Stimulated activated CD4-positive, alpha-beta T cell treated with anti-CD3 and anti-CD28 coated beads, TNF-alpha, amount 100 ng/mL, for 4 hours (primary cell): Measurements from ENCODE around the gene LRP5.
"Not testable (repeated sequence)": the region's sequence is repeated elsewhere in the genome, so short reads cannot be mapped to it uniquely, and the experiment has no call there.

ENCODE experiments used
- DNase-seq, 3 experiments: peaks; one replicate each; pipeline ENCODE4 v3.0.0-alpha.2; 2020; ENCODE audit warnings: low read depth in 3 of 3

The LRP5 gene

GRCh38 chr11:68440224-68440623 lies 127.8 kb downstream of the LRP5 start:
- no peak for DNase-seq

- no peak for DNase-seq
Observed at GRCh38 chr11:68441466-68442230, 129.3 kb downstream of the LRP5 start.

- no peak for DNase-seq
Observed at GRCh38 chr11:68442433-68442832, 130.0 kb downstream of the LRP5 start.

GRCh38 chr11:68444566-68444965 lies 132.2 kb downstream of the LRP5 start:
- no peak for DNase-seq

GRCh38 chr11:68445531-68446035 lies 133.2 kb downstream of the LRP5 start:
- DNase-seq, result no peak

GRCh38 chr11:68446046-68446725 lies 133.8 kb downstream of the LRP5 start:
- DNase-seq, result no peak

- peak; percentile 54 to 67 (median 58) for DNase-seq
Observed at GRCh38 chr11:68447015-68447801, 134.8 kb downstream of the LRP5 start.

GRCh38 chr11:68447914-68448313 lies 135.5 kb downstream of the LRP5 start:
- not testable (repeated sequence) for DNase-seq

GRCh38 chr11:68448604-68449011 lies 136.2 kb downstream of the LRP5 start:
- no peak for DNase-seq

- no peak for DNase-seq
Observed at GRCh38 chr11:68449951-68450350, 137.6 kb downstream of the LRP5 start.

- DNase-seq, result no peak
Observed at GRCh38 chr11:68450711-68451110, 138.3 kb downstream of the LRP5 start.

- DNase-seq, result no peak
Observed at GRCh38 chr11:68454767-68455166, 142.4 kb downstream of the LRP5 start.

- DNase-seq, result no peak
Observed at GRCh38 chr11:68455485-68455884, 143.1 kb downstream of the LRP5 start.

- no peak for DNase-seq
Observed at GRCh38 chr11:68457216-68457897, 145.0 kb downstream of the LRP5 start.

GRCh38 chr11:68457898-68458249 lies 145.5 kb downstream of the LRP5 start:
- DNase-seq, result no peak

- not testable (repeated sequence) for DNase-seq
Observed at GRCh38 chr11:68458340-68458739, 145.9 kb downstream of the LRP5 start.

- DNase-seq, result peak; percentile 86 to 94 (median 89)
Observed at GRCh38 chr11:68459886-68460740, 147.7 kb downstream of the LRP5 start.

- no peak for DNase-seq
Observed at GRCh38 chr11:68460741-68461574, 148.6 kb downstream of the LRP5 start, which contains the start of gene PPP6R3. PPP6R3 (plus strand) TSS chr11:68460752; CDS start chr11:68537665, 76,913 bp downstream.

GRCh38 chr11:68461575-68461917 lies 149.2 kb downstream of the LRP5 start:
- no peak for DNase-seq

GRCh38 chr11:68463714-68464113 lies 151.3 kb downstream of the LRP5 start:
- no peak for DNase-seq
